SU-DHL-6 (cell line): ENCODE measurements around the gene RANBP3.

Experiments used
- H2AFZ ChIP-seq: fragments of 200-600 bp; sonication (generic); 2 replicates; pipeline ENCODE4 v1.6.1; 2014; ENCODE audit warnings: low read depth, mild to moderate bottlenecking, moderate library complexity, mixed read lengths, antibody characterized with exemption, low read length; ENCODE audit not compliant: severe bottlenecking
- H3F3A ChIP-seq: fragments of 200-600 bp; shearing (Covaris generic); 2 replicates; pipeline ENCODE4 v1.6.0; 2016; ENCODE audit warnings: antibody characterized with exemption, mild to moderate bottlenecking; ENCODE audit not compliant: insufficient read depth
- H3K27ac ChIP-seq: fragments of 200-600 bp; sonication (generic); 2 replicates; pipeline ENCODE4 v1.5.1; 2016; ENCODE audit warnings: low read depth, mild to moderate bottlenecking, low read length, moderate library complexity, mixed read lengths
- H3K27me3 ChIP-seq: fragments of 200-600 bp; sonication (generic), shearing (Covaris generic); 2 replicates; pipeline ENCODE4 v1.6.0; 2014; ENCODE audit warnings: mild to moderate bottlenecking, low read length
- H3K36me3 ChIP-seq: fragments of 200-600 bp; sonication (generic); 2 replicates; pipeline ENCODE4 v1.6.1; 2014; ENCODE audit warnings: mild to moderate bottlenecking, low read length, mixed read lengths
- H3K4me2 ChIP-seq: fragments of 300-600, 200-600 bp; shearing (Covaris generic), sonication (generic); 2 replicates; pipeline ENCODE4 v1.6.0; 2014; ENCODE audit warnings: low read length, low read depth, mild to moderate bottlenecking; ENCODE audit not compliant: poor library complexity, severe bottlenecking
- H3K4me3 ChIP-seq: fragments of 200-600 bp; sonication (generic); 2 replicates; pipeline ENCODE4 v1.5.1; 2014; ENCODE audit warnings: antibody characterized with exemption, low read length, mild to moderate bottlenecking, mixed read lengths; ENCODE audit not compliant: insufficient read depth, poor library complexity, severe bottlenecking
- H3K79me2 ChIP-seq: fragments of 200-600 bp; sonication (generic); 2 replicates; pipeline ENCODE4 v1.6.1; 2014; ENCODE audit warnings: mild to moderate bottlenecking, low read length, moderate library complexity; ENCODE audit not compliant: insufficient read depth
- H3K9ac ChIP-seq: fragments of 200-600 bp; sonication (generic); 2 replicates; pipeline ENCODE4 v1.7.0; 2014; ENCODE audit warnings: mild to moderate bottlenecking, low read length
- H3K9me2 ChIP-seq: fragments of 200-600 bp; sonication (generic); replicated peaks from 2 replicates; pipeline ENCODE4 v1.6.1; 2014; ENCODE audit warnings: low read length; ENCODE audit not compliant: insufficient read depth
- H3K9me3 ChIP-seq: fragments of 200-600 bp; sonication (generic); 2 replicates; pipeline ENCODE4 v1.6.1; 2014; ENCODE audit warnings: low read length, mixed read lengths; ENCODE audit not compliant: insufficient read depth
- H4K20me1 ChIP-seq: fragments of 200-600 bp; sonication (generic); 2 replicates; pipeline ENCODE4 v1.6.1; 2014; ENCODE audit warnings: low read depth, mild to moderate bottlenecking, antibody characterized with exemption, low read length, moderate library complexity, mixed read lengths
- EZH2phosphoT487 ChIP-seq: fragments of 200-600 bp; sonication (generic), shearing (Covaris generic); conservative IDR thresholded peaks from 2 replicates; pipeline ENCODE4 v1.6.1; 2018; ENCODE audit warnings: mild to moderate bottlenecking, antibody characterized with exemption, low read length, moderate library complexity, mixed read lengths
- TF ChIP-seq, protein P1 (sequence below): fragments of 200-600 bp; sonication (generic); IDR thresholded peaks from one replicate; pipeline ENCODE4 v1.5.1; 2017; ENCODE audit warnings: antibody characterized with exemption, mild to moderate bottlenecking, low read length, moderate library complexity; ENCODE audit not compliant: insufficient read depth, poor library complexity, severe bottlenecking

Gene RANBP3

DNA sequence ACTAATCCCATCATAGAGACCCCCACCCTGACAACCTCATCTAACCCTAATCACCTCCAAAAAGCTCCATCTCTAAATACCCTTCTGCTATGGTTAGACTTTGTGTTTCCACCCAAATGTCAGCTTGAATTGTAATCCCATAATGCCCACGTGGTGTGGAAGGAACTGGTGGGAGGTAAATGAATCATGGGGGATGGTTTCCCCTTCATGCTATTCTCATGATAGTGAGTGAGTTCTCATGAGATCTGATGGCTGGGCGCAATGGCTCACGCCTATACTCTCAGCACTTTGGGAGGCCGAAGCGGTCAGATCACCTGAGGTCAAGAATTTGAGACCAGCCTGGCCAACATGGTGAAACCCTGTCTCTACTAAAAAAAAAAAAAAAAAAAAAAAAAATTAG lies 70.7 kb downstream of the RANBP3 start:
- no peaks in the 10 kb centered on the region for H3K27me3 ChIP-seq
- H3K9ac ChIP-seq = no peak overlapping the region
- no peaks in the 10 kb centered on the region for H4K20me1 ChIP-seq
- H3K9me2 ChIP-seq = no peaks in the 10 kb centered on the region
- TF ChIP-seq EZH2phosphoT487 = no peak
- TF ChIP-seq, protein P1, sequence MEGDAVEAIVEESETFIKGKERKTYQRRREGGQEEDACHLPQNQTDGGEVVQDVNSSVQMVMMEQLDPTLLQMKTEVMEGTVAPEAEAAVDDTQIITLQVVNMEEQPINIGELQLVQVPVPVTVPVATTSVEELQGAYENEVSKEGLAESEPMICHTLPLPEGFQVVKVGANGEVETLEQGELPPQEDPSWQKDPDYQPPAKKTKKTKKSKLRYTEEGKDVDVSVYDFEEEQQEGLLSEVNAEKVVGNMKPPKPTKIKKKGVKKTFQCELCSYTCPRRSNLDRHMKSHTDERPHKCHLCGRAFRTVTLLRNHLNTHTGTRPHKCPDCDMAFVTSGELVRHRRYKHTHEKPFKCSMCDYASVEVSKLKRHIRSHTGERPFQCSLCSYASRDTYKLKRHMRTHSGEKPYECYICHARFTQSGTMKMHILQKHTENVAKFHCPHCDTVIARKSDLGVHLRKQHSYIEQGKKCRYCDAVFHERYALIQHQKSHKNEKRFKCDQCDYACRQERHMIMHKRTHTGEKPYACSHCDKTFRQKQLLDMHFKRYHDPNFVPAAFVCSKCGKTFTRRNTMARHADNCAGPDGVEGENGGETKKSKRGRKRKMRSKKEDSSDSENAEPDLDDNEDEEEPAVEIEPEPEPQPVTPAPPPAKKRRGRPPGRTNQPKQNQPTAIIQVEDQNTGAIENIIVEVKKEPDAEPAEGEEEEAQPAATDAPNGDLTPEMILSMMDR = no peak
- H3K4me2 ChIP-seq = no peak overlapping the region
- no peaks in the 10 kb centered on the region for H3K36me3 ChIP-seq
- H2AFZ ChIP-seq = no peak overlapping the region
- no peak overlapping the region for H3K27ac ChIP-seq
- H3K4me3 ChIP-seq = no peak overlapping the region
- no peaks in the 10 kb centered on the region for H3K9me3 ChIP-seq
- H3F3A ChIP-seq = no peaks in the 10 kb centered on the region; the same call in 1 of the 2 replicates
- H3K79me2 ChIP-seq = peaks cover 13% of the 10 kb centered on the region

DNA sequence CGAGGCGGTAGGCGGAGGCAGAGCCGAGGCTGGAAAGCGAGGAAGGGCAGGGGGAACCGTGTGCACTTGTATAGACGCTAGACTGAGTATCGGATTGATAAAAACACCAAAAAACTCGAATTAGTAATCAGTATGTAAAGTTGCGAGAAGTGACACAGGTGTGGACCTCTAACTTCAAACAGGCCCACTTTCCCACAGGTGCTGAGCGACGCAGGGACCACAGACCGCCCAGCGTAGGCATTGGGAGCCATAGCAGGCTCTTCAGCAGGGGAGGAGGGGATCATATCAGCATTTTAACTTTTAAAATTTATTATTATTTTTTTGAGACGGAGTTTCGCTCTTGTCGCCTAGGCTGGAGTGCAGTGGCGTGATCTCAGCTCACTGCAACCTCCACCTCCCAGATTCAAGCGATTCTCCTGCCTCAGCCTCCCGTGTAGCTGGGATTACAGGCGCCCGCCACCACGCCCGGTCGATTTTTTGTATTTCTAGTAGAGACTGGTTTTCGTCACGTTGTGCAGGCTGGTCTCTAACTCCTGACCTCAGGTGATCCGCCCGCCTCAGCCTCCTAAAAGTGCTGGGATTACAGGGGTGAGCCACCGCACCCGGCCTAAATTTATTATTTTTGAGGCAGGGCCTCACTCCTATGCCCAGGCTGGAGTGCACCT lies 72.7 kb downstream of the RANBP3 start:
- Histone ChIP-seq H3K36me3 (no peaks in the 10 kb centered on the region), H3K9me3 (no peaks in the 10 kb centered on the region), H3K4me2 (peak overlapping the region; percentile 88), H3K9me2 (no peaks in the 10 kb centered on the region), H3K27ac (0 out of 2 replicates have a peak overlapping the region, but pooled peaks have one; percentile 13), H3K4me3 (peak overlapping the region; percentile 78), H4K20me1 (no peaks in the 10 kb centered on the region), H2AFZ (peak overlapping the region; percentile 66), H3K9ac (peak overlapping the region; percentile 71), H3F3A (no peaks in the 10 kb centered on the region), H3K27me3 (no peaks in the 10 kb centered on the region), H3K79me2 (peaks cover 29% of the 10 kb centered on the region)
- no peak for TF ChIP-seq EZH2phosphoT487
- TF ChIP-seq, protein P1 = no peak

DNA sequence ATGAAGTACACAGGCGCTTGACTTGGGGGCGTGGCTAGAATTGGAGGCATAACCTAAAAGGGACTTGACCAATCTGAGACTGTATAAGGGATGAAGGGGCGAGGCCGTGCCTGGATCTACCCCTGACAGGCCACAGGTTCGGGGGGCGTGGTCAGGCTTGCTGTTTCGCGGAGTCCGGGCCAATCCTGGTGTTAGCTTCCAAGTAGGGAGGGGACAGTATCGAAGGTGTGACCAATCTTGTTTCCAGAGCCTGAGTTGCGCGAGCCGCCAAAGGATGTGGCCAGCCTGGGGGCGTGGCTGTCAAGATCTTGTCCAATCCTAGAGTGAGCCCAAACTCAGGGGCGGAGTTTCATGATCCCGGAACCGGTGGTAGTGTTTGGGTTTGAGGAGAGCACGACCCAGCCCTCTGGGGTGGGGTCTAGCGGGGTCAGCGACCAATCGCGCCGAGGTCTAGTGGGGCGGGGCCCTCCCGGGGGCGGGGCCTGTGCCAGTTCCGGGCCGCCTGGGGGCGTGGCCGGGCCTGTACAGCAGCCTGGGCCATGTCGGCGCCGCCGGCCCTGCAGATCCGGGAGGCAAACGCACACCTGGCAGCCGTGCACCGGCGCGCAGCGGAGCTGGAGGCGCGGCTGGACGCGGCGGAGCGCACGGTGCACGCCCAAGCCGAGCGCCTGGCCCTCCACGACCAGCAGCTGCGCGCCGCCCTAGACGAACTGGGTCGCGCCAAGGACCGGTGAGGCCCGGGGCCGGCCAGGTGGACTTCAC lies 73.4 kb downstream of the RANBP3 start, which contains the start of gene VMAC:
Gene VMAC, plus strand, starts transcription at position 521 of the 762 bp plus-strand sequence. Its CDS starts 19 bp downstream, at position 540.
- Histone ChIP-seq H3F3A (no peaks in the 10 kb centered on the region), H4K20me1 (no peaks in the 10 kb centered on the region), H3K79me2 (peaks cover 35% of the 10 kb centered on the region), H3K9me3 (no peaks in the 10 kb centered on the region), H3K27me3 (no peaks in the 10 kb centered on the region), H3K27ac (peak within 1 kb of the TSS; percentile 73), H2AFZ (peak within 1 kb of the TSS; percentile 80), H3K9ac (peak within 1 kb of the TSS; percentile 100), H3K4me2 (peak within 1 kb of the TSS; percentile 93), H3K36me3 (no peaks in the 10 kb centered on the region), H3K9me2 (no peaks in the 10 kb centered on the region), H3K4me3 (peak within 1 kb of the TSS; percentile 100)
- TF ChIP-seq, protein P1 = no peak
- TF ChIP-seq EZH2phosphoT487 = no peak
